Nephron progenitor cell (in vitro differentiated cells): ENCODE results near the gene PLEKHA6.

Source experiments
- DNase-seq: peaks from one replicate; pipeline ENCODE4 v3.0.0; 2021
- H3K27ac Mint-ChIP-seq: 2 replicates; pipeline ENCODE4 v1.8.0; 2021; ENCODE audit warnings: mild to moderate bottlenecking, moderate library complexity, mixed read lengths
- H3K27me3 Mint-ChIP-seq: 2 replicates; pipeline ENCODE4 v1.8.0; 2021; ENCODE audit warnings: mild to moderate bottlenecking, low read depth, mixed read lengths; ENCODE audit not compliant: poor library complexity
- H3K36me3 Mint-ChIP-seq: 2 replicates; pipeline ENCODE4 v1.8.0; 2021; ENCODE audit warnings: low read depth, mixed read lengths
- H3K4me1 Mint-ChIP-seq: 2 replicates; pipeline ENCODE4 v1.8.0; 2021; ENCODE audit warnings: mixed read lengths
- H3K4me3 Mint-ChIP-seq: 2 replicates; pipeline ENCODE4 v1.8.0; 2021; ENCODE audit warnings: mild to moderate bottlenecking, moderate library complexity, mixed read lengths
- H3K9me3 Mint-ChIP-seq: 2 replicates; pipeline ENCODE4 v1.8.0; 2021; ENCODE audit warnings: mild to moderate bottlenecking, moderate library complexity, mixed read lengths
- CTCF ChIP-seq: fragments of 200-600 bp; sonication (generic); IDR thresholded peaks from 2 replicates; pipeline ENCODE4 v1.5.0; 2021; ENCODE audit warnings: antibody characterized with exemption

Gene PLEKHA6

GRCh38 chr1:204384636-204385352 lies 25.1 kb upstream of the PLEKHA6 start:
- H3K27ac Mint-ChIP-seq: no peak overlapping the region
- no peaks in the 10 kb centered on the region for H3K9me3 Mint-ChIP-seq
- H3K36me3 Mint-ChIP-seq: no peaks in the 10 kb centered on the region
- no peak overlapping the region for H3K4me3 Mint-ChIP-seq
- peaks cover 8% of the 10 kb centered on the region for H3K27me3 Mint-ChIP-seq
- DNase-seq: no peak
- TF ChIP-seq CTCF: no peak
- no peaks in the 10 kb centered on the region for H3K4me1 Mint-ChIP-seq

GRCh38 chr1:204383163-204383904 lies 23.6 kb upstream of the PLEKHA6 start:
- no peak overlapping the region for H3K27ac Mint-ChIP-seq
- H3K27me3 Mint-ChIP-seq: no peaks in the 10 kb centered on the region
- no peak for TF ChIP-seq CTCF

GRCh38 chr1:204382714-204383083 lies 23.0 kb upstream of the PLEKHA6 start:
- H3K27me3 Mint-ChIP-seq: no peaks in the 10 kb centered on the region
- H3K4me1 Mint-ChIP-seq: peaks cover 14% of the 10 kb centered on the region
- no peaks in the 10 kb centered on the region for H3K36me3 Mint-ChIP-seq
- TF ChIP-seq CTCF: no peak
- no peaks in the 10 kb centered on the region for H3K9me3 Mint-ChIP-seq
- no peak overlapping the region for H3K4me3 Mint-ChIP-seq
- no peak for DNase-seq
- no peak overlapping the region for H3K27ac Mint-ChIP-seq

More at GRCh38 chr1:204383163-204383904, 23.6 kb upstream of the PLEKHA6 start:
- Mint-ChIP-seq H3K4me1 (peaks cover 8% of the 10 kb centered on the region), H3K9me3 (no peaks in the 10 kb centered on the region), H3K4me3 (no peak overlapping the region), H3K36me3 (no peaks in the 10 kb centered on the region)
- no peak for DNase-seq

GRCh38 chr1:204380293-204380831 lies 20.6 kb upstream of the PLEKHA6 start:
- no peaks in the 10 kb centered on the region for H3K36me3 Mint-ChIP-seq
- no peak for TF ChIP-seq CTCF
- no peaks in the 10 kb centered on the region for H3K27me3 Mint-ChIP-seq
- peaks cover 21% of the 10 kb centered on the region for H3K4me1 Mint-ChIP-seq
- H3K27ac Mint-ChIP-seq: no peak overlapping the region
- DNase-seq: no peak
- no peaks in the 10 kb centered on the region for H3K9me3 Mint-ChIP-seq
- no peak overlapping the region for H3K4me3 Mint-ChIP-seq

GRCh38 chr1:204377800-204378668 lies 18.3 kb upstream of the PLEKHA6 start:
- peak; percentile 65 for DNase-seq
- Mint-ChIP-seq H3K4me3 (peak overlapping the region; percentile 81), H3K27ac (peak overlapping the region; percentile 50), H3K4me1 (peaks cover 21% of the 10 kb centered on the region), H3K36me3 (no peaks in the 10 kb centered on the region), H3K9me3 (no peaks in the 10 kb centered on the region), H3K27me3 (no peaks in the 10 kb centered on the region)
- no peak for TF ChIP-seq CTCF
